SK-N-SH treated with all-trans-retinoic acid at 6 μM for 48 hours (cell line): ENCODE results near the gene SPP2.

Experiments
- ATAC-seq: fragments of 200-7000 bp; cut with Tn5 transposase; 3 replicates; pipeline ENCODE4 v1.9.1; 2020; ENCODE audit warnings: mild to moderate bottlenecking, moderate library complexity
- ARNTL ChIP-seq: fragments of 450-650 bp; formaldehyde crosslinking; IDR thresholded peaks from 2 replicates; pipeline ENCODE4 v1.5.0; 2020; ENCODE audit warnings: low read depth, mild to moderate bottlenecking, moderate library complexity, borderline replicate concordance
- BACH2 ChIP-seq: fragments of 250-450 bp; sonication (Bioruptor Pico); IDR thresholded peaks from 2 replicates; pipeline ENCODE4 v1.9.0; 2021; ENCODE audit warnings: mild to moderate bottlenecking, borderline replicate concordance
- CREB5 ChIP-seq: fragments of 250-450 bp; sonication (Bioruptor Pico); IDR thresholded peaks from 2 replicates; pipeline ENCODE4 v1.5.1; 2020; ENCODE audit warnings: low read depth, mild to moderate bottlenecking, moderate library complexity
- CSDC2 ChIP-seq: fragments of 250-450 bp; sonication (Bioruptor Pico); IDR thresholded peaks from 2 replicates; pipeline ENCODE4 v1.5.0; 2020; ENCODE audit warnings: mild to moderate bottlenecking, moderate library complexity
- ESRRG ChIP-seq: fragments of 250-450 bp; sonication (Bioruptor Pico); IDR thresholded peaks from 2 replicates; pipeline ENCODE4 v1.6.1; 2021; ENCODE audit warnings: mild to moderate bottlenecking
- GLIS3 ChIP-seq: fragments of 250-450 bp; sonication (Bioruptor Pico); IDR thresholded peaks from 2 replicates; pipeline ENCODE4 v1.5.0; 2020; ENCODE audit warnings: mild to moderate bottlenecking, moderate library complexity
- ISL1 ChIP-seq: fragments of 250-450 bp; sonication (Bioruptor Pico); IDR thresholded peaks from 2 replicates; pipeline ENCODE4 v2.1.2; 2022; ENCODE audit warnings: mild to moderate bottlenecking, moderate library complexity
- OSR1 ChIP-seq: fragments of 250-450 bp; sonication (Bioruptor Pico); IDR thresholded peaks from 2 replicates; pipeline ENCODE4 v1.8.0; 2022; ENCODE audit warnings: moderate library complexity, mild to moderate bottlenecking, inconsistent platforms
- PATZ1 ChIP-seq: fragments of 250-450 bp; sonication (Bioruptor Pico); IDR thresholded peaks from 2 replicates; pipeline ENCODE4 v1.8.0; 2020; ENCODE audit warnings: mild to moderate bottlenecking, moderate library complexity, borderline replicate concordance
- POU6F1 ChIP-seq: fragments of 250-450 bp; sonication (Bioruptor Pico); IDR thresholded peaks from 2 replicates; pipeline ENCODE4 v1.8.0; 2021; ENCODE audit warnings: low read depth, mild to moderate bottlenecking, moderate library complexity, borderline replicate concordance
- PPARA ChIP-seq: fragments of 250-450 bp; sonication (Bioruptor Pico); IDR thresholded peaks from 2 replicates; pipeline ENCODE4 v1.5.0; 2020; ENCODE audit warnings: mild to moderate bottlenecking, borderline replicate concordance
- RARB ChIP-seq: fragments of 250-450 bp; sonication (Bioruptor Pico); IDR thresholded peaks from 2 replicates; pipeline ENCODE4 v1.8.0; 2021; ENCODE audit warnings: mild to moderate bottlenecking, moderate library complexity
- SNAI2 ChIP-seq: fragments of 250-450 bp; sonication (Bioruptor Pico); IDR thresholded peaks from 2 replicates; pipeline ENCODE4 v1.5.0; 2020; ENCODE audit warnings: mild to moderate bottlenecking, moderate library complexity
- TCF4 ChIP-seq: fragments of 250-450 bp; sonication (Bioruptor Pico); IDR thresholded peaks from 2 replicates; pipeline ENCODE4 v1.8.0; 2021; ENCODE audit warnings: mild to moderate bottlenecking, moderate library complexity, borderline replicate concordance
- TOX ChIP-seq: fragments of 250-450 bp; sonication (Bioruptor Pico); IDR thresholded peaks from 2 replicates; pipeline ENCODE4 v1.8.0; 2021; ENCODE audit warnings: mild to moderate bottlenecking, moderate library complexity, borderline replicate concordance
- TSHZ2 ChIP-seq: fragments of 250-450 bp; sonication (Bioruptor Pico); IDR thresholded peaks from 2 replicates; pipeline ENCODE4 v1.5.0; 2020; ENCODE audit warnings: mild to moderate bottlenecking, moderate library complexity
- ZC3H10 ChIP-seq: fragments of 250-450 bp; sonication (Bioruptor Pico); IDR thresholded peaks from 2 replicates; pipeline ENCODE4 v1.5.1; 2021; ENCODE audit warnings: mild to moderate bottlenecking, moderate library complexity
- ZFP3 ChIP-seq: fragments of 250-450 bp; sonication (Bioruptor Pico); IDR thresholded peaks from 2 replicates; pipeline ENCODE4 v1.5.0; 2020; ENCODE audit warnings: mild to moderate bottlenecking, moderate library complexity
- ZFP30 ChIP-seq: fragments of 450-650 bp; formaldehyde crosslinking; IDR thresholded peaks from 2 replicates; pipeline ENCODE4 v1.5.0; 2022; ENCODE audit warnings: mild to moderate bottlenecking, moderate library complexity
- ZNF565 ChIP-seq: fragments of 450-650 bp; formaldehyde crosslinking; conservative IDR thresholded peaks from 2 replicates; pipeline ENCODE4 v1.5.0; 2020; ENCODE audit warnings: low read depth, mild to moderate bottlenecking, moderate library complexity
- ZNF70 ChIP-seq: fragments of 450-650 bp; formaldehyde crosslinking; IDR thresholded peaks from 2 replicates; pipeline ENCODE4 v1.5.0; 2020; ENCODE audit warnings: mild to moderate bottlenecking, moderate library complexity
- ZNF8 ChIP-seq: fragments of 450-650 bp; formaldehyde crosslinking; IDR thresholded peaks from 2 replicates; pipeline ENCODE4 v1.5.0; 2020; ENCODE audit warnings: mild to moderate bottlenecking, moderate library complexity

The SPP2 gene

GRCh38 chr2:234058881-234059280 lies 8.4 kb downstream of the SPP2 start (continued):
- no peak for TF ChIP-seq SNAI2 (CRISPR knock-in tag)

- TF ChIP-seq SNAI2 (CRISPR knock-in tag) = no peak
- TF ChIP-seq ZFP30 = no peak
- no peak for TF ChIP-seq TOX (CRISPR knock-in tag)
- TF ChIP-seq ZC3H10 (CRISPR knock-in tag) = no peak
- no peak for TF ChIP-seq ARNTL (CRISPR knock-in tag)
- TF ChIP-seq ZFP3 (CRISPR knock-in tag) = no peak
- TF ChIP-seq ZNF565 (CRISPR knock-in tag) = no peak
- TF ChIP-seq RARB = no peak
- no peak for TF ChIP-seq ESRRG (CRISPR knock-in tag)
- no peak for TF ChIP-seq OSR1 (CRISPR knock-in tag)
- no peak for TF ChIP-seq PATZ1 (CRISPR knock-in tag)
- TF ChIP-seq CREB5 (CRISPR knock-in tag) = no peak
- TF ChIP-seq ISL1 (CRISPR knock-in tag) = no peak
- TF ChIP-seq CSDC2 = no peak
- no peak for TF ChIP-seq TCF4
- TF ChIP-seq, all 23 proteins: peak for 0
- no peak for ATAC-seq
These were observed 9.7 kb downstream of the SPP2 start for GRCh38 chr2:234060236-234060635.

GRCh38 chr2:234061624-234062257 lies 11.2 kb downstream of the SPP2 start:
- no peak for TF ChIP-seq TCF4

GRCh38 chr2:234066587-234066986 lies 16.1 kb downstream of the SPP2 start:
- ATAC-seq = no peak
- TF ChIP-seq ESRRG (CRISPR knock-in tag) (no peak), POU6F1 (CRISPR knock-in tag) (no peak), ZFP3 (CRISPR knock-in tag) (no peak), ISL1 (CRISPR knock-in tag) (no peak), ZFP30 (no peak), TOX (CRISPR knock-in tag) (no peak), ZNF565 (CRISPR knock-in tag) (no peak), ZC3H10 (CRISPR knock-in tag) (no peak), RARB (no peak), PPARA (no peak), ARNTL (CRISPR knock-in tag) (no peak), TCF4 (no peak), ZNF70 (CRISPR knock-in tag) (no peak), TSHZ2 (CRISPR knock-in tag) (no peak), BACH2 (CRISPR knock-in tag) (no peak), CREB5 (CRISPR knock-in tag) (no peak), ZNF8 (CRISPR knock-in tag) (no peak), OSR1 (CRISPR knock-in tag) (no peak), GLIS3 (CRISPR knock-in tag) (no peak)

More at GRCh38 chr2:234061624-234062257, 11.2 kb downstream of the SPP2 start:
- ATAC-seq = no peak
